RPMI8226 (cell line): ENCODE data around the gene TKFC.

Experiments used
- DNase-seq: peaks from one replicate; pipeline ENCODE4 v3.0.0-alpha.2; 2015

The TKFC gene

GRCh38 chr11:61345954-61346843 is 13.2 kb downstream of the TKFC start:
- no peak for DNase-seq

- no peak for DNase-seq
Measured at GRCh38 chr11:61347916-61348461, 15.0 kb downstream of the TKFC start.

GRCh38 chr11:61349189-61349751 is 16.2 kb downstream of the TKFC start:
- DNase-seq, result no peak

GRCh38 chr11:61349916-61350315 is 16.9 kb downstream of the TKFC start:
- no peak for DNase-seq

- DNase-seq, result no peak
Measured at GRCh38 chr11:61350336-61350735, 17.3 kb downstream of the TKFC start.

- no peak for DNase-seq
Measured at GRCh38 chr11:61350803-61351202, 17.8 kb downstream of the TKFC start.

- no peak for DNase-seq
Measured at GRCh38 chr11:61352038-61352437, 19.0 kb downstream of the TKFC start.

- DNase-seq, result no peak
Measured at GRCh38 chr11:61353131-61354067, 20.4 kb downstream of the TKFC start.

- DNase-seq, result no peak
Measured at GRCh38 chr11:61354208-61354607, 21.2 kb downstream of the TKFC start.

- DNase-seq, result no peak
Measured at GRCh38 chr11:61356706-61357105, 23.7 kb downstream of the TKFC start.

- peak; percentile 69 for DNase-seq
Measured at GRCh38 chr11:61357233-61357893, 24.3 kb downstream of the TKFC start.

GRCh38 chr11:61357894-61358239 is 24.8 kb downstream of the TKFC start:
- no peak for DNase-seq

GRCh38 chr11:61358566-61358965 is 25.5 kb downstream of the TKFC start:
- no peak for DNase-seq

GRCh38 chr11:61359516-61359915 is 26.5 kb downstream of the TKFC start:
- DNase-seq, result no peak

GRCh38 chr11:61361237-61361740 is 28.3 kb downstream of the TKFC start:
- no peak for DNase-seq

GRCh38 chr11:61361741-61362541 is 28.9 kb downstream of the TKFC start, which contains the start of the genes CYB561A3 and TMEM138:
TSS of gene CYB561A3 (minus strand) at chr11:61361882. CDS start at chr11:61356713, 5,169 bp downstream.
TSS of gene TMEM138 (plus strand) at chr11:61362374. CDS start at chr11:61364391, 2,017 bp downstream.
- peak; percentile 98 for DNase-seq

- DNase-seq, result peak; percentile 62
Measured at GRCh38 chr11:61362542-61362875, 29.5 kb downstream of the TKFC start.

- no peak for DNase-seq
Measured at GRCh38 chr11:61364012-61364675, 31.1 kb downstream of the TKFC start.

- no peak for DNase-seq
Measured at GRCh38 chr11:61367406-61367805, 34.4 kb downstream of the TKFC start.

- DNase-seq, result no peak
Measured at GRCh38 chr11:61368646-61369045, 35.6 kb downstream of the TKFC start.
